GM12891 (cell line): ENCODE measurements around the gene OR1L4. TPM values are rescaled to one million over a fixed set of nuclear protein-coding genes. Genes with fewer than 3 reads are reported as not detected.

Experiments
- DNase-seq: peaks from one replicate; pipeline ENCODE4 v3.0.0; 2011; ENCODE audit warnings: low spot score; ENCODE audit not compliant: insufficient read length
- FAIRE-seq: peaks from 2 replicates; lab custom pipeline; 2011; peaks lifted over from hg19 to GRCh38; lab: Jason Lieb, UNC
- PAX5 ChIP-seq: IDR thresholded peaks from 2 replicates; pipeline ENCODE4 v1.6.1; 2011; ENCODE audit warnings: low read length, moderate library complexity, mild to moderate bottlenecking; ENCODE audit not compliant: insufficient read depth, severe bottlenecking
- POLR2A ChIP-seq: IDR thresholded peaks from 2 replicates; pipeline ENCODE4 v1.6.1; 2011; ENCODE audit warnings: low read depth, low read length, control low read depth
- POLR2AphosphoS5 ChIP-seq: IDR thresholded peaks from 2 replicates; pipeline ENCODE4 v1.6.1; 2011; ENCODE audit warnings: low read depth, low read length, control low read depth
- POU2F2 ChIP-seq: IDR thresholded peaks from 2 replicates; pipeline ENCODE4 v1.6.1; 2011; ENCODE audit warnings: low read depth, mild to moderate bottlenecking, control low read depth, low read length, moderate library complexity
- SPI1 ChIP-seq: IDR thresholded peaks from 2 replicates; pipeline ENCODE4 v1.6.1; 2011; ENCODE audit warnings: low read depth, low read length, control low read depth
- TAF1 ChIP-seq: IDR thresholded peaks from 2 replicates; pipeline ENCODE4 v1.6.1; 2011; ENCODE audit warnings: low read depth, low read length, control low read depth
- polyA plus RNA-seq: library from polyadenylated mRNA; unstranded; fragments of >200 nt; gene quantifications from one replicate; pipeline ENCODE4 v1.2.1, GENCODE V29; 2012; ENCODE audit warnings: low read depth, missing spikeins, inconsistent platforms; ENCODE audit not compliant: missing spikeins

OR1L4 gene
- polyA plus RNA-seq, result not detected

- TF ChIP-seq POU2F2, result no peak
- no peak for TF ChIP-seq TAF1
- no peak for TF ChIP-seq POLR2AphosphoS5
- TF ChIP-seq SPI1, result no peak
- TF ChIP-seq POLR2A, result no peak
- TF ChIP-seq PAX5, result no peak
- no peak for FAIRE-seq
- DNase-seq, result no peak
Observed at GRCh38 chr9:122723690-122724089, at the start of gene OR1L4. OR1L4 (plus strand) TSS chr9:122723990; CDS start chr9:122723990, 0 bp downstream.

DNA sequence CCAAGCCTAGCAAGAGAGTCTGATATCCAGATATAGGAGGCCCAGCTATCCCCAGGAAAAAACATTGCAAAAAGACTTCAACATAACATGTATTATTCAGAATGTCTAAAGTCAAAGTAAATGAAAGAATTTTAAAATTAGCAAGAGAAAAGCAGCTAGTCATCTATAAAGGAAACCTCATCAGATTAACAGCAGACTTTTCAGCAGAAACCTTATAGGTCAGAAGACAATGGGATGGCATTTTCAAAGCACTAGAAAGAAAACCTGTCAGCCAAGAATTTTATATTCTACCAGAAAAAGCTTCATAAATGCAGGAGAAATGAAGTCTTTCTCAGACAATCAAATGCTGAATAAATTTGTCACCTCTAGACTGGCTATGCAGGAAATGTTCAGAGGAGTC lies 38.9 kb upstream of the OR1L4 start:
- FAIRE-seq (no peak), DNase-seq (no peak)
- no peak for TF ChIP-seq PAX5
- no peak for TF ChIP-seq POLR2AphosphoS5
- no peak for TF ChIP-seq TAF1
- TF ChIP-seq POU2F2, result no peak
- no peak for TF ChIP-seq POLR2A
- no peak for TF ChIP-seq SPI1

GRCh38 chr9:122695696-122696095 lies 28.1 kb upstream of the OR1L4 start:
- FAIRE-seq, result no peak
- TF ChIP-seq PAX5 (no peak), TAF1 (no peak), POU2F2 (no peak), SPI1 (no peak), POLR2A (no peak), POLR2AphosphoS5 (no peak)
- DNase-seq, result no peak

GRCh38 chr9:122718038-122718437 lies 5.8 kb upstream of the OR1L4 start:
- FAIRE-seq (no peak), DNase-seq (no peak)
- TF ChIP-seq TAF1, result no peak
- no peak for TF ChIP-seq SPI1
- no peak for TF ChIP-seq POLR2AphosphoS5

DNA sequence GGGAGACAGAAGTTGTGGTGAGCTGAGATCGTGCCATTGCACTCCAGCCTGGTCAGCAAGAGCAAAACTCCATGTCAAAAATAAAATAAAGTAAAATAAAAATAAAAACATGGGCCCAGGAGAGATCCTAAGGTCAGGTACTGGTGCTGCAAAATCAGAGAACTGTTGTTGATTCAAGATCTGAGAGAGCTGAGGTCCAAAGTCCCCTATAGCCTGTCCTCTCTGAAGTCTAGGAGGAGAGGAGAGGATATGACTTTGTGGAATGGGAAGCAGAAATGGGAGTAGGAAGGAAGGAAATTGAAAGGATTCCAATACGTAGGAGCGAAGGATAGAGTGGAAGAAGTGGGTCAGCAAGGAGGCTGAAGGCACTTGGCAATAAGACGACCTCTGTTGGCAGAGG lies 4.6 kb upstream of the OR1L4 start:
- TF ChIP-seq POU2F2 (no peak), POLR2AphosphoS5 (no peak), TAF1 (no peak), SPI1 (no peak), POLR2A (no peak), PAX5 (no peak)
- FAIRE-seq (no peak), DNase-seq (no peak)

- DNase-seq (no peak), FAIRE-seq (no peak)
- TF ChIP-seq POLR2AphosphoS5 (no peak), SPI1 (no peak), POLR2A (no peak), POU2F2 (no peak), TAF1 (no peak), PAX5 (no peak)
Observed at GRCh38 chr9:122742003-122742402, 18.2 kb downstream of the OR1L4 start, which contains the start of gene OR1L6. OR1L6 (plus strand) TSS chr9:122742303; CDS start chr9:122749848, 7,545 bp downstream.

DNA sequence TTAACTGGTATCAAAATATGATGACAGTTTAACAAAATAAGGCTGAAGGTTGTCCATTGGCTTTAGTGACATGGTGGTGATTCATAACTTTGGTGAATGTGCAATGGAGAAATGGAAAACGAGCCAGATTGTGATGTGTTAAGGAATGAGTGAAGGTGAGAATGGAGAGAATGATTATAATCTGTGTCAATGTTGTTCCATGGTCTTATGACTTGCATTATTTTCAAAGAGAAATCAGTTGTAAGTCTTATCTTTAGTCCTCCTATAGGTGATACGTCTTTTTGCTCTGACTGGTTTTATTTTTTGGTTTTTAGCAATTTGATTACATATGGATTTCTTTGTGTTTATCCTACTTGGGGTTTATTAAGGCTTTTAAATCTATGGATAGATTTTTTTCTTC lies 31.0 kb downstream of the OR1L4 start:
- TF ChIP-seq POLR2AphosphoS5 (no peak), POU2F2 (no peak), POLR2A (no peak), PAX5 (no peak), SPI1 (no peak), TAF1 (no peak)
- FAIRE-seq, result no peak

GRCh38 chr9:122767817-122768216 lies 44.0 kb downstream of the OR1L4 start:
- TF ChIP-seq TAF1 (no peak), POLR2AphosphoS5 (no peak), POLR2A (no peak), POU2F2 (no peak), PAX5 (no peak), SPI1 (no peak)
- no peak for DNase-seq
- no peak for FAIRE-seq

More for the DNA sequence above, 31.0 kb downstream of the OR1L4 start:
- DNase-seq, result no peak
